GM15510 (cell line): Measurements from ENCODE around the gene USP12.

Source experiments
- POLR2A ChIP-seq: IDR thresholded peaks from 3 replicates; pipeline ENCODE4 v1.6.1; 2011; ENCODE audit warnings: borderline replicate concordance; ENCODE audit not compliant: insufficient read length; ENCODE audit errors: extremely low read depth

The USP12 gene

GRCh38 chr13:27044837-27045570 lies 126.6 kb downstream of the USP12 start:
- TF ChIP-seq POLR2A: no peak

DNA sequence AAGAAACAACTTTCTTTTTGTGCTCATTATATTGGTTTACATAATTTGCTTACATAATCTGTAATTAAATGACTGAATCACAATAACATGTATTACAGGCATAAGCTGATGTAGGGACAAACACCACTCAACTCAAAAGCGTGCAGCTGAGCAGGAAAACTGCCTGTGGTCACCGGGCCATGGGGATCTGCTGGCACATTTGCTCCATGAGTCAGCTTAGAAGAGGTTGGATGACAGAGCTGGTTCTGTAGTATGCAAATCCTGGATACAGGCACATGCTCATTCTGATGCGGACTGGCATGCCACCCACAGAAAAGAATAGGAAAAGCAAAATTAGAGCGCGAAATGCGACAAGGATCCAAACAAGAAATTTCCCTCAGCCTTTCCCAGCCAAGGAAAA lies 128.6 kb downstream of the USP12 start:
- no peak for TF ChIP-seq POLR2A

- TF ChIP-seq POLR2A: no peak
Observed at GRCh38 chr13:27041341-27041740, 130.3 kb downstream of the USP12 start.

GRCh38 chr13:27040826-27041108 lies 130.8 kb downstream of the USP12 start:
- no peak for TF ChIP-seq POLR2A

GRCh38 chr13:27039171-27039701 lies 132.4 kb downstream of the USP12 start:
- TF ChIP-seq POLR2A: no peak

DNA sequence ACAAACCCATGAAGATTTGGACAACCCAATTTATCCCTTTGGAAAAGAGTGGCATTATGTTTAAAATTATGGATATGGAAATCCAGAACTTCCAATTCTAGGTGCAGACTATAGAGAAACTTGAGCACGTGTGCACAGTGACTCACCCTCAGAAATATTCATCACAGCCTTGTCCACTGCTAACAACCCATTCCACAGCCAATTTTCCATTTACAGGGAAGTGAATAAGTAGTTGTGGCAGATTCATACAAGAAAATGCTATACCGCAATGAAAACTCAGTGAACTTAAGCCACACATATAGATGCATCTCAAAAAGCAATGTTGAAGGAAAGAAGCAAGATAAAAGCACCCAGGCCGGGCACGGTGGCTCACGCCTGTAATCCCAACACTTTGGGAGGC lies 133.3 kb downstream of the USP12 start:
- no peak for TF ChIP-seq POLR2A

GRCh38 chr13:27037571-27037970 lies 134.0 kb downstream of the USP12 start:
- no peak for TF ChIP-seq POLR2A

DNA sequence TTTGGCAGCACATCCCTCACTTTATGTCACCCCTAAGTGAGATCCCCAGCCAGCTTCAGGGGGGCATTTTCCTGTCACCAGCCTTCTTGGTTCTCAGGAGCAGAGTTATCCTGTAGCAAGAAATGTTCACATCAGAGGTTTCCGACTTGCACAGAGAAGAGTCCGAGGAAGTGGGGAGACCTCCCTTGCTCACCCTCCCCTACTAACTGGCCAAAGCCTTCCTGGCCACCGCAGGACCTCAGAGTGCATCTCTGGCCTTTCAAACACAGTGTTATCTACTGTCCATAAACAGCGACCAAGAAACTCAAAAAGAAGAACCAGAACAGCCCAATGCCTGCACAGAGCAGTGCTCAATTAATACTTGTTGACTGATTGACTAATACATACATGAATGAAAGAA lies 134.4 kb downstream of the USP12 start:
- no peak for TF ChIP-seq POLR2A

DNA sequence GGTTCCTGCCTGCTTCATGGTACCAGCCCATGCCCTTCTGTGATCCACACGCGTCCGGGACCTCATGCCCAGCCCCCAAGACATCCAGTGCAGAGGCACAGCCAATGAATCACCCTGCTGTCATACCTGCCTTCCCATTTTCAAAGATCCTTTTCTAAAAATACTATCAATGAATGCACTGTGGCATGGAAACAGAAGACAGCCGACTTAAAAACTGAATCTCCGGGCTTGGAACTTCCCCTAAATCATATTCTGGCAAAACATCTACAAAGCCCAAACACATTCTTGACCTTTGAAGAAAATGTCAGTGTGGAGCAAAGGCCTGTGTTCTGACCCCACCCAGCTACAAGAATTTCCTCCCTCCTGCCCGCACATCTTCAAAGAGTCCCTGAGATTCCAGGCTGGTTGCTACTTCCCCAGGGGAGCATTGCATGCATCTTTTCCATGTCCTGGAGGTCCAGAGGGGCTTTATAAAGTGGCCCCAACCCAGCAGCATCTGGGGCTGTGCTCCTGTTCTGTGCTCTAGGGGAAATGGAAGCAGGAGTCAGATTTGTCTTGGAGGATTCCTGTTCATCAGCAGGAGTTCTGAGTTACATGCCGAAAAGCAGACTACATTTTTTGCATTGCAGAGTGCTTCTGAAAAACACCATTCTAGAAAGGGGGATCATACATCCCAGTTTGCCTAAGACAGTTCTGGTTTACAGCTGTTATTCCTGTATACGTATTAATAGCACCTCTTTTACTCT lies 135.2 kb downstream of the USP12 start:
- no peak for TF ChIP-seq POLR2A

GRCh38 chr13:27035892-27036235 lies 135.7 kb downstream of the USP12 start:
- TF ChIP-seq POLR2A: no peak

DNA sequence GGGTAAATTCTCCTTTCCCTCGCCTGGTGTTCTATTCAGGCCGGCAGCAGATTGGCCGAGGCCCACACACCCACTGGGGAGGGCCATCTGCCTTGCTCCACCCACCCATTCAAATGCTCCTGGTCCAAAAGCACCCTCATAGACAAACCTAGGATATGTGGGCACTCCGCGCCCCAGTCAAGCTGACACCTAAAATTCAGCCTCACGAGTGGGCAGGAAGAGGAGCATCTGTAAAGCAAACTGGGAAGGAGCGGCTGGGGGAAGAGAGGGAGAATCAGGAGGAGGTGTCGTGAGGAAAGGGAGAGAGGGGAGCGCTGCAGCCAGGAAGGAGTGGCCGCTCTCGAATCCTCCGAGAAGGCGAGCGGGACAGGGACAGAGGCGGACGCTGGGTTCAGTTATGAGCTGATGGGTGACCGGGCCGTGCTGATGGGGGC lies 136.9 kb downstream of the USP12 start:
- TF ChIP-seq POLR2A: no peak

DNA sequence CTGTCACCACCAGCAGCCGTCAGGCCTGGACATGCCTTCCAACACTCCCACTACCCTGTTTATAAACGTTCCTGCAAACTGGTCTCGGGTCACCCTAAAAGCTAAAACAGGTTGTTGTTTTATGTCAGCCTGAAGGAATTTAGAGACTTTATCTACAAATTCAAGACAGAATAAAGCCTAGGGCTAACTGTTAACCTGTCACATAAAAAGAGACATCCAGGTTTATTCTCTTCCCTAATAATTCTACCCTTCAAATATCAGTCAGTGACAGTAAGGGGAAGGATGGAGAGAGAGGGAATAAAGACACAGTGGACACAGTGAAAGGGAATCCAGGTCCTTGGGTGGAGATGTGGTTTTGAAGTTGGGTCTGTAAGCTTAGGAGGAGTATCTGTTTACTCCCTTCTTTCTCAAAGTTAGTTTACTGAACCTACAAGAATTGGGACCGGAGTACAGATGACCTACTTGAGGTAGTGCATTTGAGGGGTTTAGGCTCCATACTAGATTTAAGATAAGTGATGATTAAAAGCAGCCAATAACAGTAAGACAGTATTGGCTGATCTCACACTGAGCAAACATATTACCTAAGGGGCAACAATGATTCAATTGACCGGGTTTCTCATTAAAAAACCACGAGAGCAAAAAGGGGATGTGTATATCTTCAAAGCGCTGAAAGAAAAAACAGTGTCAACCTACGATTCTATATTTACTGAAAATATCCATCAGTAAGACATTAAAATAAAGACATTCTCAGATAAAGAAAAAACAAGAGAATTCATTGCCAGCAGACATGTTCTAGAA lies 142.7 kb downstream of the USP12 start:
- no peak for TF ChIP-seq POLR2A

DNA sequence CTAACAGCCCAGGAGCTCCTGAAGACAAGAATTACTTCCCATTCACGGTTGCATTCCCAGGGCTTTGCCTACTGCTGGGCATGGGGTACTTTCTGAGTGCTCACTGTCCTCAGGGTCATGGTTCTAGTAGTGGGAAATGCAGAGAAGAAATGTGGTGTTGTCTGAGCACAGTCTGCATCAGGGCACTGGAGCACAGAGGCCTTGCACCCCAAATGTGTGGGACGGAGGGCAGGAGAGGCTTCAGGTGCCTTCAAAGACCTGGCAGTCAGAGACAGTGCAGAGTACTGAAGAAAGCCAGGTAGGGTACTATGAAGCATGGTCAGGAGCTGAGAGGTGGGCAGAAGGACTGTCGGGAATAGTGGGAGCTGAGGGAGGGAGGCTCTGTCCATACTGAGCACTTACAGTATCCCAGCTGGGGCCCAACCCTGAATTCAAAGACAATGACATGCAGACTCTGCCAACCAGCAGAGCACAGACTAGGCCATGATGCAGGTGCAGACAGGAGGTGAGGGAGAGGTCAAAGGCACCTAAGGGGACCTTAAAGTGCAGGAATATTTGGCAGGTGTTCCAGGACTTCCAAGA lies 144.4 kb downstream of the USP12 start:
- TF ChIP-seq POLR2A: no peak

GRCh38 chr13:27026396-27026795 lies 145.2 kb downstream of the USP12 start:
- no peak for TF ChIP-seq POLR2A
